GM21526 (cell line): ENCODE results near the gene RFX3.

Source experiments
- ATAC-seq: cut with Tn5 transposase; IDR thresholded peaks from one replicate; pipeline ENCODE4 v1.9.1; 2021; ENCODE audit warnings: moderate library complexity; ENCODE audit not compliant: unreplicated experiment, low FRiP score

The RFX3 gene

DNA sequence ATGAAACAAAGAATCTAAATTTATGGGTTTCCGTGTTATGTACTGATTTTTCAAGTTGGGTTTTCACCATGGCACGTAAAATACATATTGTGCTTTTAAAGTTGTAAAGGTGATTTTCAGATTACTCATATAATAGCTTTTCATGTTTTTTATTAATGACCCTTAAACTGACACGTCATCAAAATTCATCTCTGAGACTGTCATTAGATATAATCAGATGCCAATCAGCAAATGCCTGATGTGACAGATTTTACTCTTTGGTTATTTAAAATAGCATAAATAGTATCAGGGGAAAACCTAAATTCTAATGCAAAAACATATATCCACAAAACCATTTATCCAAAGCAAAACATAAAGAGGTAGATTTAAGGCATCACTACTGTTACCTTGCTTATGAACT lies 11.0 kb downstream of the RFX3 start:
- ATAC-seq: no peak

DNA sequence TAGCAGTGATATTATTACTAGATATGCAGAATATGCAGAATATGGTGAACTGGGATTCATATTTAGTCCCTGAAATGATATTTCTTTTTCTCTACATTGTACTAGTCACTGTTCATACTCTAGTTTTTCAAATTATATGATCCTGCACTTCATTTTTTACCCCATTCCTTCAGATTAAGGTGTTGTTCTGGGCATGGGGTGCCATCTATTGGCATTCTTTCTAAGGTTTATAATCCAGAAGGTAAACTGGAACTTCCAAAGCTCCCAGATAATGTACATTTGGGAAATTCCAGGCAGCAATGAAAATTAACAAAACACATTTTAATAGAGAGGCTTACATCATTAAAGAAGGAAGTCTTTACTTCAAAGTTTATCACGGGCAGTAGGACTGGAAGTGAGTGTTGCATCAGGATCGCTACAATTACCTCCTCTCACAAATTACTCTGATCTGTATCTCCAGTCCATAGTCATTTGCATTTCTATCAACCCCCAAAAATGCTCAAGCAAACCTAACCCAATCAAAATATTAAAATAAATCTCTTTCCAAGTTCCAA lies 12.5 kb downstream of the RFX3 start:
- no peak for ATAC-seq

DNA sequence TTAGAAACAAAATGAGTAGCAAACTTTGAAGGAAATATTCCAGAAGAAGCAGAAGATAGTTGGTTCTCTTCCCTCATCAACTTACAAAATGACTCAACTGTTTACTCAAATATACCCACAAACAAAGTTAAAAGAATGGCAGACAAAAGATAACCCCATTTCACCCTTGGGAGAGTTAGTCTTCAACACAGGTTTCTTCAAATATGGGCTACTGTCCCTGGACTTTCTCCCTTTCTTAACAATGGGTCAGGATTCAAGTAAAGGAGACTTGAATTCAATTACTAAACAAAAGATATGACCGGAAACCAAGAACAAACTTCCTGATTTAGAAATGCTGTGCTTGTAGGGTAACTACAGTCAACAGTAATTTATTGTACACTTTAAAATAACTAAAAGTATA lies 14.2 kb downstream of the RFX3 start:
- no peak for ATAC-seq

DNA sequence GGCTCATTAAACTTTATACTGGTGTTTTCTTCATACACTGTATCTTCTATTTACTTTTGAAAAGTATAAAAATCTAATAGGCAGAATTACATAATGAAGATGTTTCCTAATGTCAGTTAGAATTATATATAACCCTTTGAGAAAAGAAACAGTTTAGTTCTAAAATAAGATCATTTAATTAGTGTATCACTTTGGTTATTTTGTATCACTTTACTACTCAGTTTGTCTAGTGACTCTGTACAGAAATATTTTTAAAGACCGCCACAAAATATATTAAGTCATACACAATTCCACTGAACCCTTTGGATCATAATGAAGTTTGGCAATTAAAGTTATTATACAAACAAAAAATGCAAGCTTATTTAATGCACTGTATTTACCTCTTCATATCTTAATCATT lies 15.0 kb downstream of the RFX3 start:
- ATAC-seq: no peak

DNA sequence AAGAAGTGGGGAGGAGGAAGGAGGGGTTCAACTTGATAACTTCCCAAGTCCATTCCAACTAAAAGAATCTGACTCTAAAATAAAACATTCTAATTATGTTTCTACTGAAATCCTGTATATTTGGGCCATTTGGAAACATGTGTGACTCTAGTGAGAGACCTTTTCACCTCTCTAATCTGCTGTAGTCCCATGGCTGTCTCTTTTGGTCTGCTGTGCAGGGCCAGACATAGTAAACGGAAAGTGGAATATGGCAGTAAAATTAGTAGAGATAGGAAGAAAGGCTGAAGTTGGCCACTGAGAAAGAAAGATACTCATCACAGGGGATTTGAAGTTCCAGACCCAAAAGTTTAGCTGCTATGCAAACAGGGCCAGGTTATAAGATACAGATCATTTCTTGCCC lies 15.9 kb downstream of the RFX3 start:
- ATAC-seq: no peak

DNA sequence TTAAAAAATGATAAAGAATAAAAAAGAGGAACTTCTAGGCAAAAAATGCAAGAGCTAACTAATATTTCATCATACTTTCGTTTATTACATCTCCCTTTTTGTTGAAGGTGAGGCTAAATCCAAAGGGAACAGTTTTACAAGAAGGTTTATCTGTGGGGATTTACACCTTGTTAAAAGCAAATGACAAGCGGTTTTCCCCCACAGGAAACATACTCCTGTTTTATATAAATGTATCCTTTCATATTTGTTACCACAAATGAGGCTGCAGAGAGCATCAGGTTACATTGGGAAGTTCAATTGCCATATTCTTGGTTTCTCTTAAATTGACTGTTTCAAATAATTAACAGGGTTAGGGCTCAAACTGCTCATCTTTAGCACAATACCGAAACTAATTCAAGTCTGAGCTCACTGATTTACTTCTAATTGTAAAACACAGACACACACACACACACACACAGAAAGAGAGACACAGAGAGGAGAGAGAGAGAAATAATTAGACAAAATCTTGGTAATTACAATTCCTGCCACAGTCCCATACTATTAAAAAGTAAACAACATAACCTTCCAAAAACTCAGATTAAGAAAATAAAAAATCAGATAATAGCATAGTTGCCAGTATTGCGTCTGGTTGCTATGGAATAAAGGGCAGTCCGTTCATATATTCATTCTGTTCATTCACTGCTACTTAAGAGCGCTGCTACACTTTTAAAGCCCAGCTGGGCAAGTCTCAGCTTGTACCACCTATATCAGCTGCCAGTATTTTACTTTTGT lies 17.1 kb downstream of the RFX3 start:
- ATAC-seq: no peak

DNA sequence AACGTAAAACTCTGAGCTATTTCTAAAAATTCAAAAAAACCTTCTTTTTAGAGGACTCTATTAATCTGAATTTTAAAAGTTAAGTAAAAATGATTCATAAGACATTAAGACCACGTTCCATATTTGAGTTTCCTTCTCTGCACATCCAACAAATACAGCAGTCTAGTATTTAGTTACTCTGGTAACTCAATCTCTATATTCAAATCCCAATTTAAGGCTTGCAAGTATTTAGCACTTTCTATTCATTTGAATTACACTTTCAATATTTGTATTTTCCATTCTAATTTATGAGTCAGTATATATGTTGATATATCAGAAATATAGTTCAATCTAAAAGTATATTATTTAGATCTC lies 17.7 kb downstream of the RFX3 start:
- ATAC-seq: no peak

DNA sequence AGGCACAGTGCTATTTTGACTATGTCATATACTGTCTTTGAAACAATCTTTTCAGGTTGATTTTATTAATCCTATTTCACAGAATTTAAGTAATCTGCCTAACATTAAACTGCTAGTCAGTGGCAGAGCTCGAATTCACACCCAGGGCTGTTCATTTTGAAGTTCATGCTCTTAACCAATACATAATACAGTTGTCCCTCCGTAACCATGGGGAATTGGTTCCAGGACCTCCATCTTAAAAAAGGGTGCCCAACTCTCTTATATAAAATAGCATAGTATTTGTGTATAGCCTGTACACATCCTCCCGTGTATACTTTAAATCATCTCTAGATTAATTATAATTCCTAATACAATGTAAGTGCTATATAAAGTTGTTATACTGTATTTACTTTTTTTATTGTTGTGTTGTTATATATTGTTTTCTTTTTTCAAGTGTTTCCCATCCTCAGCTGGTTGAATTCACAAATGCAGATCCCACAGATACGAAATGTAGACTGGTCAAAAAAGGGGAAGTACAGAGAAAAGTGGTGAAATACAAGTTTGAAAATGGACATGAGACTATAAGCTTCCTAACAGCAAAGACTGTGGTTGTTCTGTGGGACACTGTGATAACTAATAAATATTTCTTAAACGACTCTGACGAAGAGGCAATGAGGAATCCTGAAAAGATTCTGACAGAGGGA lies 18.3 kb downstream of the RFX3 start:
- peak; percentile 50 for ATAC-seq

DNA sequence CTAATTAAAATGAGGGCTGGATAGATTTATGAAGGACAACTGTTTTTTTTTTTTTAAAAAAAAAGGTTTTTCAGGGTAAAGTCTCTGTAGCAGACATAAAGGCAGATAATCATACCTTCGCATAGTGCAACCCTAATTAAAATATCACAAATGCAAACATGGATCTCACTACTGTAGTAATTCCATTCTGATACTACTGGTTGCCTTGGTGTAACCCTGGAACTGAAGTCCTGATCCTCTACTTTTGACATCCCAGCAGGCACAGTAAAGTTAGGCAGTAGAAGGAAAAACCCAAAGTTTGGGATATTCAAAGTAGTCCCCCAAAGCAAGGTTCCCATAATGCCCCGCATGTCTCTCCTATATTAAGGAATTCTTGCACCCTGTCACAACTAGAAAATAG lies 19.6 kb downstream of the RFX3 start:
- no peak for ATAC-seq

DNA sequence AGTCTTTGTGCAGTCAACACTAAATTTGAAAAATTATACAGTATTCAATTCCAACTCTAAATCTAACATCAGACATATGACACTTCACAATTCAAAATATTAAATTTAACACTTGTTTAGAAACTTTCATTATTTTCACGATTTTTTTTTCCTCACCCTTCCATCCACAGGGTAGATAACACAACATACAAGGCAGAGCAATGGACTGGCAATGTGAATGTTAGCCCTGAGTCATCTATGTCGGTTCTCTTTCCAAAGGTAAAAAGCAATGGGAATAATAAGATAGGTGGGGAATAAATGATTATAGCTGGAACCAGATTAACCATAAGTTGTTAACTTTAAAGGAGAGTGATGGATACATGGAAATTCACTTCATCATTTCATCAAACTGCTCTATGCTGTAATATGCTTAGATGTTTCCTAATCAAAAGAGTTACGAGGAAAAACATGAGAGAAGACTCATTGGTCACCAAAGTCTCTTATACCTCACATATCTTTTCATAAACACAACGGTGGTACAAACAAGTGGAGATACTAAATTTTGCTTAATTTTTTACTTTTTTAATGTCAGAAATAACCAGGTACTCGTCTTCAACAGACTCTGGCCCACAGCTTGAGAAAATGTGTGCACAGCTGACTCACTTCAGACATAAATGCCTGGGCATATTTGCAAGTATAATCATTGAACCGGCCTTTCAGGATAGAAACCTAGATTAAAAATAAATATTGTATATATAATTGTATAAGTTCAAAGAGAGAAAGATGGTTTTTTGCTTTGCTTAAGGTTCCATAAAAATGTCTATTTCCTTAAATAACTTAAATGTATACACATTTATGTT lies 23.0 kb downstream of the RFX3 start:
- ATAC-seq: no peak

DNA sequence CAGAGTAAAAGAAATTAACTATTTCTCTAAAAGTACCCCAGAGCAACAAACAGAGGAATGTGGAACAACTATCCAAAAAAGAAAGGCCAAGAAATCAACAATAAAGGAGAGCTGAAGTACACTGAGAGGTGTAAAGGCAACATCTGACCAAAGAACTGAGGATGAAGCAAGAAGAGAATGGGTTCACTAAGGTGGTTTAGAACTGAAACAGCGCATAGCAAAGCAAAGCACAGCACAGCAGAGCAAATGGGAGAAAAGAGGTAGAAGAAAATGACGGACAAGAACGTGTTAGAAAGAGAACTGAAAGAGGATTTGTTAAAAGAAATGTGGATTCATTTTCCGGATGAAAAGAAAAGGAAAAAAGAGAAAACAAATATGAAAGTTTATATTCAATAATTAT lies 25.8 kb downstream of the RFX3 start:
- ATAC-seq: no peak

DNA sequence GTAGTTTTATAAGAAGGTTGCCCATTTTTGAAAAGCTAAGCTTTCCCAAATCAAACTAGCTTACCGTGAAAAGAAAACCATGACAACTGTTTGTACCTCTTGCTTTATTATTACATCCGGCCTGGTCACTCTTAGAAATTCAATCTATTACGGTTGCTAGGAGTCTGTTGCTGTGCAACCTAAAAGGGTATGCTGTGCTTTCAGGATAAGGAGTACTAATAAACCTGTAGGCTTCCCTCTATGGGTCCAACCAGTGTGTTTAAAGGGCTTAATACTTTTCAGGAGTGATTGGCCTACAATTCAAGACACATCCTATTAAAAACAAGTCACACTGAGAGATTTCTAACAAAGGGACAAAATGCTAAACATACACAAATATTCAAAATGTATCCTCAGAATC lies 27.1 kb downstream of the RFX3 start:
- ATAC-seq: no peak

DNA sequence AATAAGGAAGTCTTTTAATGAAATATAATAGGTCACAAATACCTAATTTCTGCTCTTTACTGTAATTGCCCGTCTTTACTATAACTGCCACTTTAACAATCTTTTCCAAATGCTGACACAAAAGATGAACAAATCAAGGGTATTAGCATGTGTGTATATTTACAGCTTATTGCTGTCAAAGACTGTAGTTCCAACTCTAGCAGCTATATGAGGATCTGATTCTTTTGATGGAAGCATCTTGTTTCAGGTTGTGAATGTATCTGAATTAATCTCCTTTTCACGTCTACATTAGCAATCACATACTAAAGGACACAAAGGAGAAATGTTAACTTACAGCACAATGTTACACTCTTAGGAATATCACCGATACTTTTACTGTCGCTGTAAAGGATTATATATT lies 27.9 kb downstream of the RFX3 start:
- no peak for ATAC-seq

DNA sequence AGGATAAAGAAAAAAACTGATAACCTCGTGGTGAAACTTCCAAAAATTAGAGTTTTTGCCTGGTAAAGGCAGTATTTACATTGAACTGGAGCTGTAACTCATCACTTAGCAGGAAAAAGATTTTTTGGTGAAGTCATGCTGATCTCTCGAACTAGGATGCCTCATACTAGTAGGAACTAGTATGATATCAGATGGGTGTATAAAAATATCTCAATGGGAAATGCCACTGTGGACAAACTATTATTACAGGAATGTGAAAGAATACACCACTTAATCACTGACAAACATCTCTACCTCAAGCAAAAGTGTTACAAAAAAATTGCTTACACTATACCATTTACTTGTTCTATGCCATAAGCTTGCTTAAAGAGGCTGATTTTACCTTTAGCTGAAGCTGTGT lies 28.4 kb downstream of the RFX3 start:
- ATAC-seq: no peak

DNA sequence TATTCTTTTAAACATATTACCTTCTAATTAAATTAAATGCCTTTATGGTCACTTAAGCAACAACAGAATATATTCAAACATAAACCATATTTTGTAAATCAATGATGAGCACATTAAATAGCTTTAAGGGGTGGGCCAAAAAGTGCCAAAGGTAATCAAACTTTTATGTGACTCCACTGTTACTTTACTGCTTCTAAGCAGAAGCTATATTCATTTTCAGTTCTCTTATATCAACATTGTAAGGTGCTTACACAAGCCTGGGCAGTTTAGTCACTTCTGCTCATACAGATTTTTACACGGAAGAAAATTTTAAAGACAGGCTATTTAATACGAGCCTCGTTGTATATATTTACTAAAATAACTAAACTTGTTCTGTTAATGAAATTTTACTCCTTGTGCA lies 29.9 kb downstream of the RFX3 start:
- no peak for ATAC-seq

DNA sequence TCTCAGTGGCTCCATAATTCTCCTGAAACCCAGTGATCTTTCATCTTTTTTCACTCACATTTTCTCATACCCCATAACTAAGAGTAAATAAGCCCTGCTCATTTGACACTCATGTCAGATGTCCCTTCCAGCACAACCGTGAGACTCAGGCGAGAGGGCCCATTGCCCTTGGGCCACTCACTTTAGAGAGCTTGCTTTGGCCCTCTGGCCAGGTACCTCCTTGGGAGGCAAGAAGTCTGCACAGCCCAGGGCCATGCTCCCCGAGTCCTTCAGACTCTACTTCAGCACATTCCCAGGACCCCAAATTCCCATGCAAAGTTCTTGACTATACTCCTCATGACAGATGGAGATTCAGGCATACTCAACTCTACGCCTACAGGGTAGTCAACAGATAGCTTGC lies 33.6 kb downstream of the RFX3 start:
- ATAC-seq: no peak

DNA sequence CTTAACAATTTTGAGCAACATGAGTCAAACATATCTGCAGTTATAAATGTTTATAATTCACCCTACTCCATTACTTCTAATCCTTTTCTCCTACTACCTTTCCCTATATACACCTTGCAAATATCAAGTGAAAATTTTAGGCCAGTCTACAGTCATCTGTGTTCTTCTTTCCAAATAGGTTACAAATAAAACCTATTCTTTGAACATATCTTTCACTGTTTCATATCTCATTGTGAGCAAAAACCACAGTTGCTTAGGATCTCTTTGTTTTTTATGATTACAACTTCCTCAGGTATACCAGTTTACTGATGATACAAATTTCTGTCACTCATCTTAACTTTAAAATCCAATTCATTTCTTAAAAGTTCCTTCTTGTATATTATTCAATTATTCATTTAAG lies 34.4 kb downstream of the RFX3 start:
- ATAC-seq: no peak

DNA sequence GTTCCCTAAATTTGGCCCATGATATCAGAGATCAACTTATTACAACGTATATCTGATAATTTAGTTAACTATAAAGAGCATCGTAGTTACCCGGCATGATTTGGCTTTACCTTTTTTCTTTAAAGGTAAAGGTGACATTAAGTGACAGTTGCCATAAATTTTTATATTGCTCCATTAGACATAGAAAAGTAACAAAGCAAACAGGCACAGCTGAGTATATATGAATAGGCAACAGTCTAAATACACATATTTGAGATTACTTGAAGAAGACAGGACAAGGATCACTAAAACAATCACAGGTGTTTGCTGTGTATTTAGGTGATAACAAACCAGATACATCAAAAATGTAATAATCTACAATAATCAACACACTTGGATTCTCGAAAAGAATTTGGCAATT lies 34.8 kb downstream of the RFX3 start:
- ATAC-seq: no peak

DNA sequence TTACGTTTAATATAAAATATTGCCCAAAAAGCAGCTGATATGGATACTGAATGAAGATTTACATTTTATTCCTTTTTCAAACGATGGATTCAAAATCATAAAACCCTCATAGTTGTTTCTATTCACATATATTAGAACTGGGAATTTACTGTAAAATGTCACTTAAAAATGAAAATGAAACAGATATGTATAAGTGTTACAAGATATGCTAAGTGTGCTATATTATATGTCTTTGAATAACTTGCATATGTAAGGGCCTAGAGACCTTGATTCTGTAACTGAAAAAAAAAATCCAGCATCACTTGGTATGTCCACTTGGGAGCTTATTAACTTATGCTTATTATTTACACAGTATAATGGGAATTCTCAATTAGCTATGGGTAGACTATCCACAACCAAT lies 43.2 kb downstream of the RFX3 start:
- ATAC-seq: no peak

DNA sequence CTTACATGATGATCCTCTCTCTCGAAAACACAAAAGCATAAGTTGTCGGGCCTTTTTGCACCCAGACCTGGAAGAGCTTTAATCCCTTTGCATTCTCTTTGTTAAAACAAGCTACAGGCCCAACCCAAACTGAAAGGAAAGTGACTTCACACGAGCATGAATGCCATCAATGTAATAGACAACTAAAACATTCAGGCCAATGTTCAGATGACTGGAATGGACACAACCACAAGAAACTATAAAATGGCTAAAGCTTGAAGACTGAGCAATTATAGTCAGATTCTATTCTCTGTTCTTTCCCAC lies 45.5 kb downstream of the RFX3 start:
- no peak for ATAC-seq

DNA sequence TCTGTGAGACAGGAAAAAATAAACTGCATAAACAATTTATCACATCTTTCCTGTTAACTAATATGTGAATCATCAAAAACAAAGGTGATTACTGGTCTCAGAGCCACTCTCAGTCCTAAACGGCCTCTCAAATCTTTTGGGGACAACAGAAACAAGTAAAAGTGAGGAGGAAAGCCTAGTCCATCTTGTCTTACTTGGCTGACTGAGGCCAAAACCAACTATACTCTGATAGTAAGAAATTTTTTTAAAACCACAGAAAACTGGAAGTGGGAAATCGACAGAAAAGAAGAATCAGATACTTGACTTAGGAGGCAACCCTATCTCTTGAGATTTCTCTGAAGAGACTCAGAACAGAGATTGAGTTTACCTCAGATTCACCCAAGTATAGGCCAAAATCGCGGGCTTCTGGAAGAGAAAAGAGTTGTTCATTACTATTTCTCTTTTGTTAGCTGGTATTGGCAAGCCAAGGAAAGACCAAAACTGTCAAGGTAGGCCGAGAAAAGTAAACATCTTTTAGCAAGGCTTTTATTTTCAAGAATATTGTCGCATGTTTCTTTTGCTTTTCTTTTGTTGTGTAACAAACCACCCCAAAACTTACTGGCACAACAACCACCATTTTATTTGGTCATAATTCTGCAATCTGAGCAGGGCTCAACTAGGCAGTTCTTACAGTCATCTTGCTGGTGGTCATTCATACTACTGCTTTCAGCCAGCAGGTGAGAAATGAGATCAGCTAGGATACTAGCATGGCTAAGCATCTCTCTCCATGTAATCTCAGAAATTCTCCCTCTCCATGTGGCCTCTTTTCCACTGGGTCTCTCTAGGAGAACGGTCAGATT lies 46.1 kb downstream of the RFX3 start:
- peak; percentile 45 for ATAC-seq
